GM12873 (cell line): ENCODE measurements around the gene GRIA1.

ENCODE experiments used
- CTCF ChIP-seq: IDR thresholded peaks from 2 replicates; pipeline ENCODE4 v1.5.1; 2012; ENCODE audit warnings: low read depth, mild to moderate bottlenecking, moderate library complexity, low read length, control low read depth; ENCODE audit not compliant: insufficient read depth; ENCODE audit errors: missing control alignments

The GRIA1 gene

GRCh38 chr5:153618867-153619266, 128.4 kb downstream of the GRIA1 start:
- TF ChIP-seq CTCF: no peak

GRCh38 chr5:153619771-153620170, 129.3 kb downstream of the GRIA1 start:
- no peak for TF ChIP-seq CTCF

- TF ChIP-seq CTCF: no peak
Observed at GRCh38 chr5:153623124-153623523, 132.7 kb downstream of the GRIA1 start.

GRCh38 chr5:153623751-153624450, 133.4 kb downstream of the GRIA1 start:
- TF ChIP-seq CTCF: no peak

GRCh38 chr5:153624451-153624765, 133.9 kb downstream of the GRIA1 start:
- no peak for TF ChIP-seq CTCF

- TF ChIP-seq CTCF: no peak
Observed at GRCh38 chr5:153625826-153626354, 135.4 kb downstream of the GRIA1 start.

- no peak for TF ChIP-seq CTCF
Observed at GRCh38 chr5:153626836-153627235, 136.4 kb downstream of the GRIA1 start.
